EL (cell line): ENCODE measurements around the gene CRADD.
A peak's percentile ranks its signal among the peaks of the same experiment; 100 is the strongest.
"Not testable (repeated sequence)": the region's sequence is repeated elsewhere in the genome, so short reads cannot be mapped to it uniquely, and the experiment has no call there.

Source experiments
- DNase-seq: peaks from one replicate; pipeline ENCODE4 v3.0.0-alpha.2; 2016

CRADD gene

DNA sequence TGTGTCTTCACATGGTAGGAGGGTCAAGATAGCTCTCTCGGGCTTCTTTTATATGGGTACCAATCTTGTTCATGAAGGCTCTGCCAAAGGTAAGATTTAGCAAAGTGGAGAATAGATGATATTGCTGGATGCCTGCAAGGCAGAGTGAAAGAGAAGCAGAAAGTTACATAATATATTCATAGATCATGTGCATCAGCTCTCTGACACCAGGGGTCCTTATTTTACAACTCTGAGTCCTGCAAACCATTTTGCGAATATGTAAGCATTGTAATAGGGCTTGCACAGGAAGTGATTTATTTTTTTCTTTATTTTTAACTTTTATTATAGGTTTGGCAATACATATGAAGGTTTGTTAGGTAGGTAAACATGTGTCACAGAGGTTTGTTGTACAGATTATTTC is 31.8 kb downstream of the CRADD start:
- DNase-seq: no peak

DNA sequence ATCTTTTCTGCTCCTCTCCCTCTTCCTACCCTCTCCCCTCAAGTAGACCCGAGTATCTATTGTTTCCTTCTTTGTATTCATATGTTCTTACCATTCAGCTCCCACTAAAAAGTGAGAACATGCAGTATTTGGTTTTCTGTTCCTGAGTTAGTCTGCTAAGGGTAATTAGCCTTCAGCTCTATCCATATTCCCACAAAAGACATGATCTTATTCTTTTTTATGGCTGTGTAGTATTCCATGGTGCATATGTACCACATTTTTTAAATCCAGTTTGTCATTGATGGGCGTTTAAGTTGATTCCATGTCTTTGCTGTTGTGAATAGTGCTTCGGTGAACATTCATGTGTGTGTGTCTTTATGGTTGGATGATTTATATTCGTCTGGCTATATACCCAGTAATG is 32.2 kb downstream of the CRADD start:
- DNase-seq: no peak

DNA sequence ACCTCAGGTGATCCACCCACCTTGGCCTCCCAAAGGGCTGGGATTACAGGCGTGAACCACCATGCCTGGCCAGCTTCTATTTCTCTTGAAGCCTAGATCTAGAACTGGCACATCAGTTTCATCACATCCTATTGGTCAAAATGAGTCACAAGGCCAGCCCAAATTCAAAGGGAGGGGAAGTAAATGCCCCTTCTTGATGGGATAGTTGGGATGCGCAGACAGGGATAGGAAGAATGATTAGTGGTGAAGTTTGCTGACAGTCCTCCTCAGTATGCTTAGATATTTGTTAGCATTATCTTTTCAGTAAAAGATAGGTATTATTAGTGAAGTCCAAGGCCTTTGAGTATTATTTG is 33.4 kb downstream of the CRADD start:
- DNase-seq: no peak

DNA sequence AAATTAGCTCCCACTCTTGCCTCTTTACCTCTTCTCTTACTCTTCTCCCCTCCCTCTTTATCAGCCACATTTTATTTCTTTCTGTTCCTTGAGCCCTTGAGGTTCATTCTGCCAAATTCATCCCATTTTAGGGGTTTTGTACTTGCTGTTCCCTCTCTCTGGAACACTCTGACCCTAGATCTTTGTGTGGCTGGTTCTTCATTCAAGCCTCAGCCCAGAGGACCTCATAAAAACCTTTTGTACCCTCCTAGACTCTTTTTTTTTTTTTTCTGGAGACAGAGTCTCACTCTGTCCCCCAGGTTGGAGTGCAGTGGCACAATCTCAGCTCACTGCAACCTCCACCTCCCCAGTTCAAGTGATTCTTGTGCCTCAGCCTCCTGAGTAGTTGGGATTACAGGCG is 34.3 kb downstream of the CRADD start:
- DNase-seq: not testable (repeated sequence)

DNA sequence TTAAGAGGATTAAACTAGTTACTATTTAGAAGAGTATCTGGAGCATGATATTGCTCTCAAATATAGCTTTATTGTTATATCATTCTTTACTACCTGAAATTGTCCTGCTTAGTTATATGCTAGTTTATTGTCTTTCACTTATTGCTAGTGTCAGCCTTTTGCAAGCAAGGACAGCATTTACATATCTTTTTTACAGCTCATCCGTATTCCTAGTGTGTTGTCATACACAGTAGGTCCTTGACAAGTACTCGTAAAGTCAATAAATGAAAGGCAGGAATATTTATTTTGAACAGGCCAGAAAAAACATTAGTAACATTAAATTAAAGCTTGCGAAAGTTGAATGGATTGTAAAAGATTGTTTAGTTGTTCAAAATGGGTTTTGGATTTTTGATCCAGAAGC is 35.0 kb downstream of the CRADD start:
- no peak for DNase-seq

DNA sequence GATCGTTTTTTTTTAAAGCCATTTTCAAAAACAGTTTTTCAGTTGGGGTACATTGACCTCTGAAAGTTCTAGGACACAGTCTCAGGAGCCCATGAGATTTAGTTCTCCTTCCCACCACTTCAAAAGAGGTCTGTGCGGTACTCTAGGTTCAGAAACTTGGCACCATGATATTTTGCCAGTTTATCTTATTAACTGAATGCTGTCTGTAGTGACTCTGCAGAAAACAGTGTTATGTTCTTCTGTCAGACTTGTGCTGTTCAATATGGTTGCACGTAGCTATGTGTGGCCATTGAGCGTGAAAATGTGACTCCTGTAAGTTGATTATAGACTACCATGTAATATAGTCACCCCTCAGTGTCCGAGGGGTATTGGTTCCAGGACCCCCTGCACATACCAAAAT is 35.9 kb downstream of the CRADD start:
- DNase-seq: no peak

DNA sequence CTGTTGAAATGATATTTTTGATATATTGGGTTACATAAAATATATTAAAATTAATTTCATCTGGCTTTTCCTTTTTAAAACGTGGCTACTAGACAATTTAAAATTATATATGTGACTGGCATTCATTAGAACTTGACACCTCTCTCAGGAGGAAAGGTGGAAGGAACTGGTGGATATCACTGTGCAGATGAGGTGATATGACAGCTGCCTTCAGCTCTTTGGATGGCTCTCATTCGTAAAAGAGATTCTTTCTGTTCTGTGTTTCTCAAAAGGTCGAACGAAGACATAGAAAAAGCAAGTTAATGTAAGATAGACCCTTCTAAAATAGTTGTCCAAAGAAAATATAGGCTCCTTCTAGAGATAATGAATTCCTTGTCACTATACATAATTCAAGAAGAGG is 36.6 kb downstream of the CRADD start:
- DNase-seq: no peak

DNA sequence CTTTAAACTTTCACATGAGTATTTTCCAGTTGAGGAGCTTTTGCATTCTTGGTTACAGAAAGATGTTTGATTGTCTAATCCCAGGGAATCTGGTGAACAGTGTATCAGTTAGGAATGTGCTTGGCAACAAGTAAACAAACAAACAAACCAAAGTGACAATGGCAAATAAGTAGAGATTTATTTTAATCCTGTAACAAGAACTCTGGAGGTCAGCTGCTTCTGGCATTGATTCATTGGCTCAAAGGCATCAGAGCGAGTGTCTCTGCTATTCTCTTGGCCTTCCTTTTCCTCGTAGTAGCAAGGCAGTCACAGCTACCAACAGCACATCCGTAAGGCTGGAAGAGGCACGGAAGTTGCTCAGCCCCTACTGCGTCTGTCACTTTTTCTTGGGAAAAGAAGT is 37.2 kb downstream of the CRADD start:
- DNase-seq: peak; percentile 29

DNA sequence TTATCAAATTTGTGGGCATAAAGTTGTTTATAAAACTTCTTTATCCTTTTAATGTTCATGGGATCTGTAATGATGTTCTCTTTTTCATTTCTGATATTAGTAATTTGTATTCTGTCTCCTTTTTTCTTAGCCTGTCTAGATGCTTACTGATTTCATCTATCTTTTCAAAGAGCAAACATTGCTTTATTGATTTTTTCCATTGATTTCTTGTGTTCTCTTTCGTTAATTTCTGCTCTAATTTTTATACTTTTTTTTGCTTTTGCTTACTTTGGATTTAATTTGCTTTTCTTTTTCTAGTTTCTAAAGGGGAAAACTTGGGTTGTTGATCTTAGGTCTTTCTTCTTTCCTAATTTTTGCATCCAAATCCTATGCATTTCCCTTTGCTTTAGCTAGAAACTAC is 42.5 kb downstream of the CRADD start:
- no peak for DNase-seq

DNA sequence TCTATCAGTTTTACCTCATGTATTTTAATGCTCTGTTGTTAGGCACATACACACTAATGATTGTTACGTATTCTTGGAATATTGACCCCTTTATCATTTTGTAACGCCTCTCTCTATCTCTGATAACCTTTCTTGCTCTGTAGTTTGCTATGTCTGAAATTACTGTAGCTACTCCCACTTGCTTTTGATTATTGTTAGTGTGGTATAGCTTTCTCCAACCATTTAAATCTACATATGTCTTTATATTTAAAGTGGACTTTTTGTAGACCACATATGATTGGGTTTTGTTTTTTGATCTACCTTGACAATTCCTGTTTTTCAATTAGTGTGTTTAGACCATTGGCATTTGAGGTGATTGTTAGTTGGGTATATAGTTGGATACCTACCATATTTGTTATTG is 43.4 kb downstream of the CRADD start:
- DNase-seq: no peak

DNA sequence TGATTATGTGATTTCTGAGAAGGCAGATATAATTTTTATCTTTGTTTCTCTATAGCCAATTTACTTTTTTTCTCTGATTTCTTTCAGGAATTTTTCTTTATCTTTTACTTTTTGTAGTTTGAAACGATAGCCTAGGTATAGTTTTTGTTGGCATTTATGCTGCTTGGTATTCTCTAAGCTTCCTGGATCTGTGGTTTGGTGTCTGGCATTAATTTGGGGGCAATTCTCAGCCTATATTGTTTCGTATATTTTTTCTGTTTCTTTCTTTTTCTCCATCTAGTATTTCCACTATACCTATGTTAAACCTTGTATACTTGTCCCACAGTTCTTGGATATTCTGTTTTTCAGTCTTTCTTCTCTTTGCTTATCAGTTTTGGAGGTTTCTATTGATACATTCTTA is 45.0 kb downstream of the CRADD start:
- DNase-seq: no peak

DNA sequence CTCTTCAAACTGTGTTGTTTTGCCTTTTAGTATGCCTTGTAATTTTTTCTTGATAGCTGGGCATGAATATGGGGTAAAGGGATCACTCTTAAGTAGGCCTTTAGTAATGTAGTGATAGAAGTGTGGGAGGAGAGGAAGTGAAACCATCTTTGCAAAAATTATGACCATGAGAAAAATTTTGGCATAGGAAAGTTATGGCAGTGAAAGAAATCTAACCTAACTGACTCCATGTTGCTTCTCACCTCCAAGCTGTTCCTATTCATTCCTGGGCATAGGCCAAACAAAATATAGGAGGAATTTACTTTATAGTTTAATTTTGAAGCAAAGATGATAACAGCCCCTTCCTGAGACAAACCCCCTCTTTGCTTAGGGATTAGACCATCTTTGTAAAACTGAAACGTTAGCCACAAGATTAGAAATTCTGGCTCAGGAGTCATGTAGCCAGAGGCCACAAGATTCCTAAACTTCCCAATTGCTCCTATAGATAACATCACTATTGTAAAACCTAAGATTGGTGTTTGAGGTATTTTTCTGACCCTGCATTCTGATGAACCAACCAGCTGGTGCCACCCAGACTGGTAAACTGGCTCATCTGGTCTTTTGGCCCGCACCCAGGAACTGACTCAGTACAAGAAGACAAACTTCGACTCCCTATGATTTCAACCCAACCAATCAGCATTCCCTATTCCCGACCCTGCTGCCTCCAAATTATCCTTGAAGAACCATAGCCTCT is 45.8 kb downstream of the CRADD start:
- DNase-seq: peak; percentile 88

DNA sequence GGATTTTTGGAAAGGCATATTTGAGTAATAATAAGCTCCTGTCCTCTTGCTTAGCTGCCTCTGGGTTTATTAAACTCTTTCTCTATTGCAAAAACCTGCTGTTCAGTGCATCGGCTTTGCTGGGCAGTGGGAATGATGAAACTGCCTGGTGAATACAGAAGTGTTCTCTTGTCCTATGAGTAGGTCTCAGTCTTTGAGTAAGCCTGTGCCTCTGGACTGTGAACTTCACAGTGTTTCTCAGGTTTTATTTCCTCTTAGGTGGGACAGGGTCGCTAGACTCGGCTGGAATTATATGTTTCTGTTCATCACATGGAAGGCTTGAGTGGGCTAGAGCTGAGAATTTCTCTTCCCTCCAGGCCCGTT is 46.4 kb downstream of the CRADD start:
- DNase-seq: no peak

DNA sequence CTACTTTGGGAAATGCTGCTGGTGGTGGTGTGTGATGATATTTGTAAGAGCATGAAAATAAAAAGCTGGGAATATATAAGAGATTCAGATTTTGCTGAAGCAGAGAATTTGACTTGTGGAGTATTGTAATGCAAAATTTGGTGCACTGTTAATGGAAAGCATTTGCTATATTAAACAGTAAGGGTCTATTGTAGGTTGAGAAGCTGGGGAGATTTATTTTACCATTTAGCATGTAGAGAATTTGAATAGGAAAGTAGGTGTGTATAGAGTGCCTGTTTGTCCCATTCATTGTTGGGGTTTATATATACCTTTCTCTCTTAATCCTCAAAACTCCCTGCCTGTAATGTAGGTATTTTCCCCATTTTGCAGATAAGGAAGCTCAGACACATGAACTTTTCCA is 48.4 kb downstream of the CRADD start:
- DNase-seq: no peak

DNA sequence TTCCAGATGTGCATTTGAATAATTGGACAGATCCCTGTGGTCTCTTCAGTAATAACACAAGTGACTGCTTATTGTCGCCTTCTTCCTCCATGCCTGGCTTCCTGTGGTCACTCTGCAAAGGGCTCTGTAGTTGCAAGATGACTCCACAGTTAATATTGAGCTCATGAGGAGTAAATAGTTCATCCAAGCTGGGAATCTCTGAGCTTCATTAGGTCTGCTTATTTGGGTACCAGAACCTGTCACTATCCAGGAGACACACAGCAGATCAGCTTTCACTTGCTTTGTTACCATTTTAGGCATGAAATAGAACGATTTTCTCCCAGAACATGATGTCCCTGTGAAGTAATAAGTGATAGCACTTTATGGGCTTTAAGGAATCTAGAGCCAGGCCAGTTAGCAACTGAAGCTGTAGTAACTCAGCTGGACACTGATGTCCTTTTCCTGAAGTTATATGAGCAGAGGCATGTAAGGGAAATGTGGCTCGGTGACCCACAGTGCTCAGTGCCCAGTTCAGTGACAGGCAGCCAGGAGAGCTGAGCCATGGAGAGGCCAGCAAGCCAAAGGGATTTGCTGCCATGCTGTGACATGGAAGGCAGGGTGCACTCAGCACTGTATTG is 50.1 kb downstream of the CRADD start:
- DNase-seq: no peak

DNA sequence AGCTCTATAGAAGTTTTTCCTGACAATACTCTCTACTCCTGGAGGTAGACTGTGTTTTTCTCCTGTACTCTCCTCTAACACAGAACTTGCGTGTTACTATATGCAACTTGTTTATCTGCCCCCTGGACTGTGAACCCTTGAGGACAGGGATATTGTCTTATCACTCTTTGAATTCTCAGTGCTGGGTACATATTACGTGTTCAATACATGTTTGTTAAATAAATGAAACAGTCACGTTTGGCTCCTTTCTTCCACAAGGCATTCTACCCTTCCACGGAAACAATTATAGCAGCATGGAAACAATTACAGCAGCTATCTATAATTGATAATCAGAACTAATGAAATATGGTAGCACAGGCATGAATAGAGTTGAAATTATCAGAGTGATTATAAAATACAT is 50.7 kb downstream of the CRADD start:
- DNase-seq: no peak

DNA sequence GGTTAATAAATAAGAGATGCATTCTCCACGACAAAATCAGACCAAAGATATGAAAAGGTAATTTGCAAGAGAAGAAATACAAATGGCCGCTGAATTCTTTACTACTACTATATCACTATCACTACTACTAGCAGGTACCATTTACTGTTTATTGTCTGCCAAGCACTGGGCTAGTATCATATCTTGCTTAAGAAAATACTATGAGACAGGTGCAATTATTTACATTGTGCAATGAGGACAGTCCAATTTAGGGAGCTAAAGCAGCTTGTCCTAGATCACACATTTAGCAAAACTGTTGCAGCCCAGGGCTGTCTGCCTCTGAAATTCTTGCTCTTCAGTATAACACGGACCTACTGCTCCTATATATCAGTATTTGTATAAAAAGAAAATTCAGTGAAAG is 52.8 kb downstream of the CRADD start:
- DNase-seq: no peak

DNA sequence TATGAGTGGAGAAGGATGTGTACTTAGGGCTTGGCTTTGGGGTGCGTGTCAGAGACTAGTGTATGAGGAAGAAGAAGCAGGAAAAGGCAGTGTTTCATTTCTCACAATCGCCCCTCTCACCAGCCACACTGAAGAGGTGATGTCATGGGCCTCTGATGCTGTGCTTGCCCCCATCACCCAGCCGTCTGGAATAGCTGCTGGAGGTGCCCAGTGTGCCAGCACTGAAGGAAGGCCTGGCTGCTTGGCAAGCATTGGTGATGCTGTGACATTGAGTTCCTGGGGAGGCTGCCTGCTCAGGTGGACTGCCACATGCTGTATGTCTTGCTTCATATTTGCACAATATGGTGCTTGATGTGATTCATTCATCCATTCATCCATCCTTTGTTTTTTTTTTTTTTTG is 56.2 kb downstream of the CRADD start:
- DNase-seq: no peak

DNA sequence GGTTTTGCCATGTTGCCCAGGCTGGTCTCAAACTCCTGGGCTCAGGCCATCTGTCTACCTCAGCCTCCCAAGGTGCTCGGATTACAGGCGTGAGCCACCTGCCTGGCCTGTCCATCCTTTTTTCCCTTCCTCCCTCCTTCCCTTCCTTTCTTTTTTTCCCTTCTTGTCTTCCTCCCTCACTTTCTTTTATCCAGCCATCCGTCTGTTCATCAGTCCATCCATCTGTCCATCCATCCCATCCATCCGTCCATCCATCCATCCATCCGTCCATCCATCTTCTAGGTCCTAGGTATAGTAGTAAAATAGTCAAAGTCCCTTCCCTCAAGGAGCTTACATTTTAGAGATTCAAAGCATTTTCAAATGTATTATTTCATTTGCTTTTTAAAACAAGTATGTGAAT is 56.8 kb downstream of the CRADD start:
- no peak for DNase-seq

DNA sequence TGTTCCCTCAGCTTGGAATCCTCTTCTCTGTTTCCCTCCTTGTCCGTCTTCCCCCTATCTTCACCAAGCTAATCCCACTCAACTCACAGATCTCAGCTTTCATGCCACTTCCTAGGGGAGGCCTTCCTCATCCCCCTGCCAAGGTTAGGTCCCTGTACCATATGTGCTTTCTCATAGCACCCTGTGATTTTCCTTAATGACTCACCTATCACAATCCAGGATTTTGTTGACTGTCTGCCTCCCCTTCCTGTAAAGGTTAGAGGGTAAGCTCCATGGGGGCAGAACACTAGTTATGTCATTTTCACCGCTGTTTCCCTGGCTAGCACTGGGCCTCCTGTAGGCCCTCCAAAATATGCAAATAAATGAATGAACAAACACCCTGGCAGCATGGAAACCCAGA is 57.6 kb downstream of the CRADD start:
- DNase-seq: no peak

DNA sequence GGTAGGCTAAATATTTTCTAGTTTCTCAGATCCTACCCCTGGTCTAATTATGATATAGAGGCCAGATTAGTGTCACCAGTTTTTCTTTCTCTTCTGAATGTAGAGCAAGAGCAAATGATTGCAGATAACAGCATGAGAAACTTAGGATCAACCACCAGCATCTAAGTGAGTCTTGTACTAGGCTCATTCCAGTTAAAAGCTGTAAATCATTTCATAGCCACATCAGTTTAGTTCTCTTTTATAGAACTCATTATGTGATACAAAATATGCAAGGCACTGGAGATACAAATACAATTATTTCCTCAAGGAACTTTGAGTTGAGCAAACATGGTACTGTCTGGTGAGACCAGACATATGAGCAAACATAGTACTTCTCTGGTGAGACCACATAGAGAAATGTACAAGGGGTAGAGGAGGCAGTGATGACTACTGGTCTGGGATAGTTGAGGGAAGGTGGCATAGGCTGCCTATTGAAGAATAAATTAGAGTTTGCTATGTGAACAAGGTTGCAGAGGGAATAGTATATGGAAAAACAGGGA is 59.5 kb downstream of the CRADD start:
- no peak for DNase-seq

DNA sequence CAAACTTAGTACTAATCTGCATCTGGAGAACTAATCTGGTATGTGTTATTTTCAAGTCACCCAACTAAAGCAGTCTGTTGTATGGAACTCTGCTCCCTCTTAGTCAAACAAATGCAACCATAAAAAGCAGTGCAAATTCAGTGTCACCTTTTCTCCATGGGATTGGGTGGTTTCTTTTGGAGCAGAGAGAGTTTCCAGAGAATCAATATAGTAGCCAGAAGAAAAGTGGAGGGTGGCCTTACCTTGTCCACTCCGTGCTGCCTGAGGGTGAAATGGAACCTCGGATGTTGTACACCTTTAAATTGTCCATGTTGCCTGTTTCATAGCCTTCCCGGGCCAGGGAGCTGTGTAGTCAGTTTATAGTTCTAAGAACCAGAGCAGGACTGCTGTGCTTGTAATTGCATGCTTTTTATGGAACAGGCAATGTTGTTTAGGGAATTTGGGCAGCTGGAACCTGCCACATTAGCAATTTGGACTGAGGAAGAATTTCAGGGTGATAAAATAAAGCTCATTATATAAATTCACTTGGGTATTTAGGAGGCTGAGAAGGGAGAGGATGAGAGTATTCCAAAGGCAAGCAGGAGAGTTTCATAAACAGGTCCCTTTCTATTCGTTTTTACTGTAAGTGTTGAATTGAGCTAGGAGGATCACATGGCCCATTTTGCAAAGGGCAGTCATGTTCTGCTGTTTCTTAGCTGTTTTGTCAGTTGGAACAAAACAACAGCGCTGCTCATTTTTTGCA is 60.5 kb downstream of the CRADD start:
- DNase-seq: no peak

DNA sequence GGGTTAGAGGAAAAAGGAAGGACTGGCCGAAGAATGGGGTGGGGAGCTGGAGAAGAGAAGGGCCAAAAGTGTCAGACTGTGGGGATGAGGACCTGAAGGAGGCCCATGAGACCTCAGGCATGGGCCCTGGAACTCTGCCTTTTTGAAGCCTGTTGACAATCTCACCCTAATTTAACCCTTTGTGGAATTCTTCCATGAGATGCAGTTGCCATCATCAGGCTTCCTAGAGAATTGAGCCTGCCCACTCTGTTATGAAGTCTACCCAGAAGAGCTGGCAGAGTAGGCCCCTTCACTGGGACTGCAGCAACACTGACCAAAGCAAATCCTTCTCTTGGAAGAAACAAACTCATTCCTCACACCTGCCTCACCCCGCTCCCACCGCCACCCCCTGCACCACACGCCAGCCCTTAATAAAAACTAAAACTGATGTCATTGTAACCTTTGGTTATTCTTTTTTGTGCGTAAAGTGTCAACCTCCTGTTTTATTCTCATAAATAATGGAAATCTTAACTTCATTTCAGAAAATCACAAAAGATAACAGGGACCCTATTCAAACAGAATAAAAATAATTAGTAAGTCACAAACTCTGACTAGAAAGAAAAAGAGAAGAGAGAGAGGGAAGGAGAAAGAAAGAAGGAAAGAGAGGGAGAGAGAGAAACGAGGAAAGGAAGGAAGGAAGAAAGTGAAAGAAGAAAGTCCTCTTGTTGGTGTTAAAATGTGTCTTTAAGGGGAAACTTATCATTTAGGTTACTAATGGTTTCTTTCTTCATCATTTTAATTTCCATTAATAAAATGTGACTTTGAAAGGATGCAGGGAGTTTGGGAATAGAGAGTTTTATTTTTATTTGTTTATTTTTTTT is 61.3 kb downstream of the CRADD start:
- no peak for DNase-seq
